Natural killer cell treated with Interleukin-12 subunit alpha and Interleukin-12 subunit beta and Interleukin-15 and Interleukin-18, amount 100 ng/mL, for 72 hours (primary cell): ENCODE measurements around the gene SNCG. TPM values are rescaled to one million over a fixed set of nuclear protein-coding genes. Genes with fewer than 3 reads are reported as not detected.
"Not testable (repeated sequence)": the region's sequence is repeated elsewhere in the genome, so short reads cannot be mapped to it uniquely, and the experiment has no call there.

ENCODE experiments used
- ATAC-seq, 2 donors: fragments of 150-1000 bp; cut with Tn5 transposase in 1 of 2; sonication (Bioruptor Pico), chemical (Tn5 transposase) in 1 of 2; 2 replicates each; pipeline ENCODE4 v1.10.0; 2021
- DNase-seq: peaks from one replicate; pipeline ENCODE4 v3.0.0; 2022; ENCODE audit warnings: low spot score
- H3K27ac Mint-ChIP-seq, 2 donors: 1 replicate in 1 of 2; 2 replicates in 1 of 2; pipeline ENCODE4 v1.8.0; 2022; ENCODE audit warnings: mixed read lengths in 2 of 2, mild to moderate bottlenecking in 1 of 2, moderate library complexity in 1 of 2
- H3K27me3 Mint-ChIP-seq, 2 donors: 1 replicate in 1 of 2; 2 replicates in 1 of 2; pipeline ENCODE4 v1.8.0; 2022; ENCODE audit warnings: mixed read lengths in 2 of 2
- H3K36me3 Mint-ChIP-seq: one replicate; pipeline ENCODE4 v1.8.0; 2022; ENCODE audit warnings: mixed read lengths
- H3K4me1 Mint-ChIP-seq, 2 donors: 1 replicate in 1 of 2; 2 replicates in 1 of 2; pipeline ENCODE4 v1.8.0; 2022; ENCODE audit warnings: low read depth in 2 of 2, mixed read lengths in 2 of 2, mild to moderate bottlenecking in 1 of 2
- H3K4me3 Mint-ChIP-seq: one replicate; pipeline ENCODE4 v1.8.0; 2022; ENCODE audit warnings: mixed read lengths
- H3K9me3 Mint-ChIP-seq: 2 replicates; pipeline ENCODE4 v1.8.0; 2022; ENCODE audit warnings: mixed read lengths
- total RNA-seq, 2 donors: library from RNA; stranded (reverse); gene quantifications; one replicate each; pipeline ENCODE4 v1.2.3, GENCODE V29; 2022

The SNCG gene
- total RNA-seq, 2 donors from 2014 or later: not detected

- not testable (repeated sequence) for H3K4me1 Mint-ChIP-seq, H3K36me3 Mint-ChIP-seq
- H3K27me3 Mint-ChIP-seq: peaks cover 25 to 40% of the 10 kb centered on the region in 2 donors
These were observed 33.0 kb downstream of the SNCG start for GRCh38 chr10:86991362-86991761.

GRCh38 chr10:86992456-86992855 lies 34.1 kb downstream of the SNCG start:
- peaks cover 22 to 36% of the 10 kb centered on the region in 2 donors for H3K27me3 Mint-ChIP-seq
- no peaks in the 10 kb centered on the region for H3K36me3 Mint-ChIP-seq
- ATAC-seq (no peak), DNase-seq (no peak)
- H3K4me3 Mint-ChIP-seq: no peak overlapping the region
- no peaks in the 10 kb centered on the region for H3K9me3 Mint-ChIP-seq
- H3K27ac Mint-ChIP-seq: no peak overlapping the region
- no peaks in the 10 kb centered on the region for H3K4me1 Mint-ChIP-seq

More at GRCh38 chr10:86991362-86991761, 33.0 kb downstream of the SNCG start:
- H3K9me3 Mint-ChIP-seq, DNase-seq, H3K27ac Mint-ChIP-seq, H3K4me3 Mint-ChIP-seq, ATAC-seq: not testable (repeated sequence)

- Mint-ChIP-seq H3K4me3 (no peak overlapping the region), H3K9me3 (no peaks in the 10 kb centered on the region)
These were observed 34.5 kb downstream of the SNCG start for GRCh38 chr10:86992929-86993328.

GRCh38 chr10:86999802-87000403 lies 41.5 kb downstream of the SNCG start:
- not testable (repeated sequence) for ATAC-seq, H3K4me1 Mint-ChIP-seq, H3K9me3 Mint-ChIP-seq, H3K27me3 Mint-ChIP-seq, DNase-seq, H3K27ac Mint-ChIP-seq, H3K4me3 Mint-ChIP-seq, H3K36me3 Mint-ChIP-seq

More at GRCh38 chr10:86992929-86993328, 34.5 kb downstream of the SNCG start:
- Mint-ChIP-seq H3K4me1 (no peaks in the 10 kb centered on the region), H3K27ac (no peak overlapping the region), H3K36me3 (no peaks in the 10 kb centered on the region), H3K27me3 (peaks cover 20 to 31% of the 10 kb centered on the region in 2 donors)
- ATAC-seq: no peak
- DNase-seq: no peak

GRCh38 chr10:87000491-87000890 lies 42.1 kb downstream of the SNCG start:
- H3K4me1 Mint-ChIP-seq: no peaks in the 10 kb centered on the region
- no peak for DNase-seq
- ATAC-seq: no peak
- H3K4me3 Mint-ChIP-seq: no peak overlapping the region
- no peaks in the 10 kb centered on the region for H3K36me3 Mint-ChIP-seq
- H3K27me3 Mint-ChIP-seq: no peaks in the 10 kb centered on the region
- no peaks in the 10 kb centered on the region for H3K9me3 Mint-ChIP-seq
- H3K27ac Mint-ChIP-seq: no peak overlapping the region

- not testable (repeated sequence) for H3K27ac Mint-ChIP-seq, ATAC-seq, H3K4me3 Mint-ChIP-seq, H3K27me3 Mint-ChIP-seq, H3K36me3 Mint-ChIP-seq, H3K4me1 Mint-ChIP-seq, DNase-seq, H3K9me3 Mint-ChIP-seq
These were observed 48.7 kb downstream of the SNCG start for GRCh38 chr10:87007124-87007523.

- not testable (repeated sequence) for H3K27ac Mint-ChIP-seq, ATAC-seq
These were observed 49.3 kb downstream of the SNCG start for GRCh38 chr10:87007674-87008073.

GRCh38 chr10:87008303-87008702 lies 49.9 kb downstream of the SNCG start:
- not testable (repeated sequence) for H3K27ac Mint-ChIP-seq, H3K4me1 Mint-ChIP-seq, H3K9me3 Mint-ChIP-seq, H3K36me3 Mint-ChIP-seq, H3K4me3 Mint-ChIP-seq, DNase-seq, H3K27me3 Mint-ChIP-seq, ATAC-seq

More at GRCh38 chr10:87007674-87008073, 49.3 kb downstream of the SNCG start:
- not testable (repeated sequence) for H3K27me3 Mint-ChIP-seq, H3K4me3 Mint-ChIP-seq, H3K4me1 Mint-ChIP-seq, H3K36me3 Mint-ChIP-seq, DNase-seq, H3K9me3 Mint-ChIP-seq

- H3K27ac Mint-ChIP-seq, H3K27me3 Mint-ChIP-seq, H3K9me3 Mint-ChIP-seq, H3K4me1 Mint-ChIP-seq, H3K36me3 Mint-ChIP-seq, H3K4me3 Mint-ChIP-seq, DNase-seq, ATAC-seq: not testable (repeated sequence)
These were observed 50.8 kb downstream of the SNCG start for GRCh38 chr10:87009134-87009696.

Other genes starting within 250 kb of the SNCG start
- gene BMPR1A, start 202.0 kb upstream of the SNCG start, total RNA-seq: 10 to 100 TPM in 1 of 2 donors, 1 to 10 TPM in 1; 8.2 to 11.5 TPM
- gene MMRN2, start 984 bp upstream of the SNCG start, total RNA-seq: not detected
- not detected for gene ADIRF, start 9.9 kb downstream of the SNCG start, total RNA-seq
- gene FAM25A, start 61.7 kb downstream of the SNCG start, total RNA-seq: not detected
- 100 to 1,000 TPM; 111 to 120 TPM for gene GLUD1, start 136.2 kb downstream of the SNCG start, total RNA-seq
- 10 to 100 TPM; 19.2 to 43.3 TPM for gene SHLD2, start 136.6 kb downstream of the SNCG start, total RNA-seq